NCI-H446 treated with DMSO at 0.1 percent for 48 hours (cell line): ENCODE data around the gene HOXC13.

Experiments
- DNase-seq: peaks from one replicate; lab custom pipeline; 2025; lab: John Stamatoyannopoulos, UW

HOXC13 gene

DNA sequence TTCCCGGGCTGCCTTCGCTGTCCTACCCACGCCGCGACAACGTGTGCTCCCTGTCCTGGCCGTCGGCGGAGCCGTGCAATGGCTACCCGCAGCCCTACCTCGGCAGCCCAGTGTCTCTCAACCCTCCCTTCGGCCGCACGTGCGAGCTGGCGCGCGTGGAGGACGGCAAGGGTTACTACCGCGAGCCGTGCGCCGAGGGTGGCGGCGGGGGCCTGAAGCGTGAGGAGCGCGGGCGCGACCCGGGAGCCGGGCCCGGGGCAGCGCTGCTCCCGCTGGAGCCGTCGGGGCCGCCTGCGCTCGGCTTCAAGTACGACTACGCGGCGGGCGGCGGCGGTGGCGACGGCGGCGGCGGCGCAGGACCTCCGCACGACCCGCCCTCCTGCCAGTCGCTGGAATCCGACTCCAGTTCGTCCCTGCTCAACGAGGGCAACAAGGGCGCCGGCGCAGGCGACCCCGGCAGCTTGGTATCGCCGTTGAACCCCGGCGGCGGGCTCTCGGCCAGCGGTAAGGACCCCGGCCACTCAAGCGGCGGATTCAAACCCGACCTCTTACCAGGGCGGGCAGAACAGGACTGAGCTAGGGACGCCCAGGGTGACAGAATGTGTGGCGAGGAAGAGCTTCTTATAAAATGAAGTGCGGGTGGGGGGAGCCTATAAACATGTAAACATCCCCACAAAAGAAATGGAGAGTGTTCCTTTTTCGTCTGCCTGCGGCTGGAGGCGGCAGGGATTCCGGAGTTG lies 16.6 kb downstream of the HOXC13 start:
- no peak for DNase-seq

GRCh38 chr12:53955776-53956250 lies 17.2 kb downstream of the HOXC13 start:
- no peak for DNase-seq

- DNase-seq = no peak
Observed at GRCh38 chr12:53956251-53956887, 17.7 kb downstream of the HOXC13 start.

GRCh38 chr12:53956914-53957536 lies 18.4 kb downstream of the HOXC13 start:
- no peak for DNase-seq

GRCh38 chr12:53958128-53958527 lies 19.5 kb downstream of the HOXC13 start:
- no peak for DNase-seq

GRCh38 chr12:53959314-53959713 lies 20.7 kb downstream of the HOXC13 start:
- no peak for DNase-seq

DNA sequence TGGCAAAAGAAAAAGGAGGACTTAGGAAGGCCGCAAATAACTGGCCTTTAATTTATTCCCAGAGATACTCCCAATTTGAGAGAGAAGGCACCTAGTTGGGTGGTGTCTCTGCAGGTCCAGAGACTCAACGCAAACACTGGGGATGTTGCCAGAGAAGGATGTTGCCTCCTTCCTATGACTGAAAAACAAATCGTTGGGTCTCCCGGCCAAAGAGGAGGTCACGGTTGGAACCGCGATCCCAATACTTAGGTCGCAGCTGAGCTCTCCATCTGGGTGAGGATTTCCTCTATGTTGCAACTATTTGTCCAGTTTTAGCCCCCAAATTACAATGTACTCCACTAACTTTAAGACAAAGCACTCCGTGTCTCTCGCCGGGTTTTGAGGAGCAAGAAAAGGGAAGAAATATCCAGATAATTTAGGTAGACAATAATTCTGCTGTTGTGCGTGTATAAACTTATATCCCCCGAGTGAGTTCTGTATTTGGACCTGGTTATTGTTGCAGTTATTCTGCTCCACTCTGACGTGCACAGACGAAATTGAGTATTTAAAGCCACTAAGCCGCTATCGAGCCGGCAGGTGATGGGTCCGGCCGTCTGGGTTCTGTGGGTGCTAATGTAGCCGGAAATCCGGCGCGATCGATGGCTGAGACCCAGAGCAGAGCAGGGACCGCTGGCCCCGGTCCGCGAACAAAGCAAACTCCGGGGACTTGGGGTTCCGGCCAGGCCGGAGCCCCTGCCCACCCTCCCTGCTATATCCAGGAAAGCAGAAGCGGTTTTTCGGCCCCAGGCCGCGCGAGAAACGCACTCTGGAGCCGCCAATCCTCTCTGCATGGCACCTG lies 21.8 kb downstream of the HOXC13 start:
- DNase-seq = no peak

DNA sequence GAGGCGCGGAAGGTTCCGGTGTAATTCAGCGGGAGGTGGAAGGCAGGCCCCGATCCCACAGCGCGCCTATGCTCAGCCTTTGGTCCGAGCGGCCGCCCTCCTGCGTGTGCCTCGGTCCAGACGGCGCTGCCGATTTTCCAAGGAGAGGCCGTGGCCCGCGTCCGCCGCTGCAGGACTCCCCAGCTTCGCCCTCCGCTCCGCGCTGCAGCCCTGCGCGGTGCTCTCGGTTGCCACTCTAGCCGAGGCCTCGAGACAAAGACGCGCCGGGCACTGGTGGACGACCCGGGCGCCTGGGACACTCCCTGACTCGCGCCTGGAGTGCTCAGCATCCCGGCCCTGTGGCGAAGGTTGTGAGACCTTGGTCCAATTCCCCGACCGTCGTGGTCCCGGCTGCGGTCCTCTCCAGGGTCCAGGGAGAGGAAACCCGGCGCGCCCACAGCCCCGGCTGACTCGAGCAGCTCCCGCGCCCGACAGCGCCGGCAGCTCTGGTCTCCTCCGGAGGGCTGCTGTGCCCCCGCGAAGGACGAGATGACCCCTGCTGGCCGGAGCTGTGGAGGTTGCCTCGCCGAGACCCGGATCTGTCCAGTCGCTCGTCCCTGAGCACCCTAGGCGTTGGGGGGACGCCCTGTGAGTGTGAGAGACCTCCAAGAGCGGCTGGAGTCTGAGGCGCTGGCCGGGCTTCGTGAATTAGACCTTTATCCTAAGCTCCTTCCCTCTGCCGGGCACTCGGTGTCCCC lies 22.6 kb downstream of the HOXC13 start:
- DNase-seq = no peak

GRCh38 chr12:53963005-53963404 lies 24.4 kb downstream of the HOXC13 start:
- no peak for DNase-seq

- DNase-seq = no peak
Observed at GRCh38 chr12:53963434-53964314, 25.0 kb downstream of the HOXC13 start.

DNA sequence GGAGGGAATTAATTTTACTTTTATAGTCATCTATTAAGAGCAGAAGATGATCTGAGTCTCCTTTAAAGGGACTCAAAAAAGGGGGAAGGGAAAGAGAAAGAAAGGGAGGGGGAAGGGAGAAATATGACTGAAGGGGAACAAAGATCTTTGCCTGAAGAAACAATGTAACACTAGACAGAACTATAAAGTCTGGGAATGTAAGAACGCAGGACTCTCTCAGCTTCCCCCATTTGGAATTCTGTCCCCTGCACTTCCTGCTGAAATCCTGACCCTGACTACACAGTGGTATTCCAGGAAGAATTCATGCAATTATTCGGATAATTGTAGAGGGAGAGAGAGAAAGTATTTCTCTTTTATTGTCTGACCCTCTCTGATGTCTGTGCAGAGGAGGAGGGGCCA lies 25.7 kb downstream of the HOXC13 start:
- no peak for DNase-seq

DNA sequence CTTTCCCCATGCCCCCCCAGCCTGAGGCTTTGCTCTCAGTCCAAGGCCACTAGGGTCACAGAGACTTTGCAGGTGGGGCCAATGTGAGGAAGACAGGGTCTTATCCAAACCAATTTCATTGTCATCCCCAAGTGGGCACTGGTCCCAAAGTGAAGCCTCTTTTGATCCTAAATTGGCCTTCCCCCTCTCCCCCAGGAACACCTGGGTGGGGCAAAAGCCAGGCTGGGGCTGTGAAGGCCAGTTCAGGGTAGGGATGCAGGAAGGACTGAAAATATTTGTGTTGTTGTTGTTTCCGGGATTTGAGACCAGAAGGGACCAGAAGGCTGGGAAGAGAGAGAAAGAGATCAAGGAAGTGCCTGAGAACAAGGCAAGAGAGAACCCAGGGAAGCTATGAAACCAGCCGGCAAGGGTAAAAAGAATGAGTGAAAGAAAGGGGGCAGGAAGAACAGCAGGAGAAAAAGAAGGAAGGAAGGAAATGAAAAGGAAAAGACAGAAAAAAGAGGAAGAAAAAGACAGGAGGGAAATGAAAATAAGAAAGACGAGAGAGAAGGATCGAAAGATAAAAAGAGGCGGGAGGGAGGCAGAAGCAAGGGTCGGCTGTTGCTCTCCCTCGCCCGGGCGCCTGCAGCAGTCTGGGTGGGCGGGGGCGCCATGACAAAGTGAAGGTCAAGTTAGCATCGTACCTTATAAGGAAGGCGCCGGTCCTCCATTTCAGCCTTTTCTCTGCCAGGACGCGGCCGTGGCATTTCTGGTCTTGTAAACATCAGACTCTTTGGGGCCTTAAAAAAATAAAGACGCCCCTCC lies 26.9 kb downstream of the HOXC13 start:
- no peak for DNase-seq

GRCh38 chr12:53966085-53966384 lies 27.4 kb downstream of the HOXC13 start:
- DNase-seq = no peak

GRCh38 chr12:53966385-53967133 lies 27.9 kb downstream of the HOXC13 start:
- DNase-seq = no peak

DNA sequence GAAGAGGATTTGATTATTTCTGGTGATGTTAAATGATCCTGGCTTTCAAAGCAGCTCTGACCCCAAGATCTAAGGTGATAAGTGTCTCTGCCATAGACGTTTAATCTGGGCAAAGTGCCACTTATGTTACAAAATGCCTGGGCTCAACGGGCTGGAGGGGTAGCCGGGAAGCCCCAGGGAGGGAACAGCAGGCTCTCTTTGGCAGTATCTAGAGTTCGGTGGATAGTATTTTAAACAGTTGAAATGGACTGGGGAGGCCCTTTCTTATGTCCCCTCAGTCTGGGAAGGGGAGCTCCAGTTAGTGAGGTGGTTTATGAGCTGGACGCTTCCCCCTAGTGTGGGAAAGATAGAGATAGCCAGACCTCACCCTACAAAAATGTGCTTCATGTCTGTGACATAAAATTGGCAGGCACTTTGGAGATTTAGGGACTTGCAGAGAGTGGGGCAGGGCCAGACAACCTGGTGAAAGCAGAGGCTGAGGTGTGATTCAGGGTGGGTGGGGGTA lies 28.8 kb downstream of the HOXC13 start:
- DNase-seq = no peak

GRCh38 chr12:53968214-53969127 lies 29.8 kb downstream of the HOXC13 start:
- DNase-seq = no peak

DNA sequence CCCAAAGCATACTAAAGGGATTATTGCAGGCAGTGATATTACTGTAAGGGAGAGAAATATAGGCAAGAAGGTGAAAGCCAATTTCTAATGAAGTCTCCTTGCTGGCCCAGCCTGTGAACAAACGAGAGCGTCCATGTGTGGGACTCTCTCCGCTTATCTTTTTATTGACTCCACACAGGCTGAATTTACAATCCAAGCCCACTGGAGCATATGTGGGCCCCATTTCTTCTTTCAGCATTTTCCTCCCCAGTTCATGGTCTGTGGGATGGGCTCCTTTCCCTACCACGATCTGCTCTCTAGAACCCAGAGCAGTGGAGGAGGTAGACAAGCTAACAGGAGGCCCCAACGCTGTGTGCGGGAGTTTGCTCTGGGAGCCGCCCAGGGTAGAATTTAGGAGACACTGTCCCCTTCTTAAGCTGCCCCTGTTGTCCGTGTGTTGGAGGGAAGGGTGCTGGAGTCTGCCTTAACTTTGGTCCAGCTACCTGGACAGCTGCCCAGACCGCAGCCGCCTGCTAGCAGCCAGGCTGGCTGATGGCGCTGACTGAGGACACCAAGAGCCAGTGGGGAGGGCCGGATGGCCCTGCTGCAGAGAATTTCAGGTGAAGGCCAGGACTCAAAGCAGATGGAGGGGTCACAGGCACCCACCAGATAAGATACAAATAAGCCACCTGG lies 31.1 kb downstream of the HOXC13 start:
- DNase-seq = no peak
